Measurements from ENCODE around the gene HSD11B1.

Gene HSD11B1

DNA sequence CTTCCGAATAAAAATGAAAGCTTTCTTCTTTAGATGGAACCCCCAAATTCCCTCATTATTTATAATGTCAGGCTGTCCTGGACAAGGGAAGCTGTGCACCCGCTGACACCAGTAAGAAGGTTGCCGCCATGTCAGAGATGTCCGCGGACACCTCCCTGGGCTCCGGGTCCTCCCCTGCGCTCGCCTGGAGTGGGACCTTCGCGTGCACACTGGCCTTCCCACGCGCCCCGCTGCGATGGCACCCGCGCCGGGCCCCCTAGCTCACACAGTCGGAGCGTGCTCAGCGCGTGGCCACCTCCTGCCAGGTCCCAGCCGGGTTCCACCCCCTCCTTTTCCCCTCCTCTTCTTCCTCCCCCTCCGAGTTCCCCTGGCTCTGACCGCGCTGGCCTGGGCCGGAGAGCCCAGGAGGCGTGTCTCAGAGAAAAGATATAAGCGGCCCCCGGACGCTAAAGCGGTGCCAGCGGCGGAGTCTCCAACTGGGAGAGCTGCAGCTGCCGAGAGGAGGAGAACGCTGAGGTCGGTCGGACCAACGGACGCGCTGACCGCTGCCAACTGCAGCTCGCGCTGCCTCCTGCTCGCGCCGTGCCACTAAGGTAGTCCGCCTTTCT lies 29.6 kb upstream of the HSD11B1 start, which contains the start of gene G0S2:
TSS of gene G0S2 (plus strand) at position 456 of the 608 bp plus-strand sequence. CDS start 273 bp downstream, outside the sequence.
- DNase-seq (ENCODE audit: low read depth), result no peak
- H3K4me3 ChIP-seq (ENCODE audit: low read depth, low read length), result peak within 1 kb of the TSS; percentile 22
- TF ChIP-seq, protein P1, sequence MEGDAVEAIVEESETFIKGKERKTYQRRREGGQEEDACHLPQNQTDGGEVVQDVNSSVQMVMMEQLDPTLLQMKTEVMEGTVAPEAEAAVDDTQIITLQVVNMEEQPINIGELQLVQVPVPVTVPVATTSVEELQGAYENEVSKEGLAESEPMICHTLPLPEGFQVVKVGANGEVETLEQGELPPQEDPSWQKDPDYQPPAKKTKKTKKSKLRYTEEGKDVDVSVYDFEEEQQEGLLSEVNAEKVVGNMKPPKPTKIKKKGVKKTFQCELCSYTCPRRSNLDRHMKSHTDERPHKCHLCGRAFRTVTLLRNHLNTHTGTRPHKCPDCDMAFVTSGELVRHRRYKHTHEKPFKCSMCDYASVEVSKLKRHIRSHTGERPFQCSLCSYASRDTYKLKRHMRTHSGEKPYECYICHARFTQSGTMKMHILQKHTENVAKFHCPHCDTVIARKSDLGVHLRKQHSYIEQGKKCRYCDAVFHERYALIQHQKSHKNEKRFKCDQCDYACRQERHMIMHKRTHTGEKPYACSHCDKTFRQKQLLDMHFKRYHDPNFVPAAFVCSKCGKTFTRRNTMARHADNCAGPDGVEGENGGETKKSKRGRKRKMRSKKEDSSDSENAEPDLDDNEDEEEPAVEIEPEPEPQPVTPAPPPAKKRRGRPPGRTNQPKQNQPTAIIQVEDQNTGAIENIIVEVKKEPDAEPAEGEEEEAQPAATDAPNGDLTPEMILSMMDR (IDR thresholded peaks at IDR 0.05; ENCODE audit: low read depth, low read length, missing control alignments), result no peak

DNA sequence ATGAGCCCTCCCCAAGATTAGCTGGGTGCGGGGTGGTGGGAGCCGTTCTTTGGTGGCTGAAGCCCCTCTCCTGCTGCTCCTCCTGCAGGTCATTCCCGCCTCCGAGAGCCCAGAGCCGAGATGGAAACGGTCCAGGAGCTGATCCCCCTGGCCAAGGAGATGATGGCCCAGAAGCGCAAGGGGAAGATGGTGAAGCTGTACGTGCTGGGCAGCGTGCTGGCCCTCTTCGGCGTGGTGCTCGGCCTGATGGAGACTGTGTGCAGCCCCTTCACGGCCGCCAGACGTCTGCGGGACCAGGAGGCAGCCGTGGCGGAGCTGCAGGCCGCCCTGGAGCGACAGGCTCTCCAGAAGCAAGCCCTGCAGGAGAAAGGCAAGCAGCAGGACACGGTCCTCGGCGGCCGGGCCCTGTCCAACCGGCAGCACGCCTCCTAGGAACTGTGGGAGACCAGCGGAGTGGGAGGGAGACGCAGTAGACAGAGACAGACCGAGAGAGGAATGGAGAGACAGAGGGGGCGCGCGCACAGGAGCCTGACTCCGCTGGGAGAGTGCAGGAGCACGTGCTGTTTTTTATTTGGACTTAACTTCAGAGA lies 29.0 kb upstream of the HSD11B1 start:
- TF ChIP-seq, protein P1 (IDR thresholded peaks at IDR 0.05; ENCODE audit: low read depth, low read length, missing control alignments), result no peak
- DNase-seq (ENCODE audit: low read depth), result no peak
- H3K4me3 ChIP-seq (ENCODE audit: low read depth, low read length), result peak overlapping the region; percentile 22

DNA sequence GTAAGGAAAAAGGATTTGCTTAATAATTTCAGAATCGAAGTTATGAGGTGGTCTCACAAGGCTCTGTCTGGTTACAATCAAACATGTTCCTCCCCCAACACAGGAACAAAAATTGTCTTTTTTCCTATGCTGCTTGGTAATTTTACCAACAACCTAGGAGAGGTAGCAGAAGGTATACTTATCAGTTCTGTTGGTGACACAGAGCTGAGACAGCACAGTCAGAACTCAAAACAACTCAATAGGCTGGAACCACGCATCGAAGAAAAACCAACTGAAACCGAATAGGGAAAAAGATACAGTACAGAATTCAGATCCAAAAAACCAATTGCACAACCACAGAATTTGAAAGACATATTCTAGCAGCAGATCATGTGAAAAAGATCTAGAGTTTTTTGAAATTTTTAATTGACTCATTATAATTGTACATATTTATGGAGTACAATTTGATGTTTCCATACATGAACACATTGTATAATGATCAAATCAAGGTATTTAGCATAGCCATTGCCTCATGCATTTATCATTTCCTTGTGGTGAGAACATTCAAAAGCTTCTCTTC lies 25.6 kb upstream of the HSD11B1 start:
- DNase-seq (ENCODE audit: low read depth), result no peak
- TF ChIP-seq, protein P1 (IDR thresholded peaks at IDR 0.05; ENCODE audit: low read depth, low read length, missing control alignments), result no peak
- H3K4me3 ChIP-seq (ENCODE audit: low read depth, low read length), result no peak overlapping the region

DNA sequence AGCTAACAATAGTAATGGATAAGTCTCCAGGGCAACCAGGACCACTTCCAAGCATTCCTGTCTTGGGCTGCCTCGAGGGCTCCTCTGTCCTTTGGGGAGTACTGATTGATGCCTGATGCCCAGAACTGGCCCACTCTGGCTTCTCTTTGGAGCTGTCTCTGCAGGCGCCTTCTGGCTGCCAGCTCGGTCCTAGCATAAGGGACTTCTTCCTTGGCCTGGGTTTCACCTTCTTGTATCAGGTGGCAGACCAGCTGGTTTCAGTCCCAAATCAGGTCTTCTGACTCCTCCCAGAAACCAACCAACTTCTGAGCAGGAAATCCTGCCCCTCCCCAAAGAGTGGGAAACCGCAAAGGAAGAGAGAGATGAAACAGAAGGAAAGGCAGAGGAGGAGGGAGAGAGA lies 18.8 kb upstream of the HSD11B1 start:
- TF ChIP-seq, protein P1 (IDR thresholded peaks at IDR 0.05; ENCODE audit: low read depth, low read length, missing control alignments), result no peak
- DNase-seq (ENCODE audit: low read depth), result no peak
- no peak overlapping the region for H3K4me3 ChIP-seq (ENCODE audit: low read depth, low read length)

DNA sequence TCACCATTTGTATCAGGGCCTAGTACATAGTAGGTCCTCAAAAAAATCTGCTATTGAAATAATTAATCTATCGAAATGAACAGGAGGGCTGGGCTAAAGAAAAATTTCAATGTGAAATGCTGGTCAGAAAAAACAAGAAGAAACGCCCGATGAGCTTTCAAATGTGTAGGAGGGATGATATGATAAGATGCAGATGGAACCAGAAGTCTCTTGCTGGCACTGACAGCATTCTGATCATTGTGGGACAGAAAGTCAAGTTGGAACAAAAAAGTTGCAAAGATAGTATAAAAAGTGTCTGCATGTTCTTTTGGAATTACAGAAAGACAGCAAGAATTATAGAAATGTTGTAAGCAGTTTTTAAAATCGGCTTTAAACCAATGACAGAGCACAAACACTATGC lies 18.3 kb upstream of the HSD11B1 start:
- no peak for DNase-seq (ENCODE audit: low read depth)
- no peak overlapping the region for H3K4me3 ChIP-seq (ENCODE audit: low read depth, low read length)
- TF ChIP-seq, protein P1 (IDR thresholded peaks at IDR 0.05; ENCODE audit: low read depth, low read length, missing control alignments), result no peak

DNA sequence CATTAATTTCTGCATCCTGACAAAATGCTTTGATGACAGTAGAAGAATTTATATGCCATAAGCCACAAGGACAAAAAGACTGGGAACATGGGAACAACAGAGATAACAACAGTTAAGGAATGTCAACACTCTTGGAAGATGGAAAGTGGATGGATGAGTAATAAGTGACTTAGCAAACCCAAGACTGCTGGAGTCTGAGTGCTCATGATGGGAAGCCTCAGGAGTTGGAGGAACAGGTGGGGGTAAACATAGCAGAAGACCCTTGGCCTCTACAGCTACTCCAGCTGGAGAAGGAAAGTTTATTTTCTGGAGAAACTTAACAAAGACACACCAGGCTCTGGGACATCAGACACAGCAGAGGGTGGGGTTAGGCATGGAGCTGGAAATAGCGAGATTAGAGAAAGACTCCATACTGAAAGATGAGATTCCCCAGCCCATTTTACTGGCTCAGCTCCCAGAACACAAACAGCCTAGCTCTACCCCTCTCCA lies 15.9 kb upstream of the HSD11B1 start:
- TF ChIP-seq, protein P1 (IDR thresholded peaks at IDR 0.05; ENCODE audit: low read depth, low read length, missing control alignments), result no peak

More for the DNA sequence above, 15.9 kb upstream of the HSD11B1 start:
- H3K4me3 ChIP-seq (ENCODE audit: low read depth, low read length), result no peak overlapping the region
- no peak for DNase-seq (ENCODE audit: low read depth)
